Stimulated activated CD4-positive, alpha-beta T cell treated with anti-CD3 and anti-CD28 coated beads, Interleukin-1b, Interleukin-23, amount 100 ng/mL, for 4 hours (primary cell): Measurements from ENCODE around the gene WDR35.

ENCODE experiments used
- DNase-seq, 2 donors: peaks; one replicate each; pipeline ENCODE4 v3.0.0-alpha.2; 2020; ENCODE audit warnings: low read depth in 2 of 2

The WDR35 gene

DNA sequence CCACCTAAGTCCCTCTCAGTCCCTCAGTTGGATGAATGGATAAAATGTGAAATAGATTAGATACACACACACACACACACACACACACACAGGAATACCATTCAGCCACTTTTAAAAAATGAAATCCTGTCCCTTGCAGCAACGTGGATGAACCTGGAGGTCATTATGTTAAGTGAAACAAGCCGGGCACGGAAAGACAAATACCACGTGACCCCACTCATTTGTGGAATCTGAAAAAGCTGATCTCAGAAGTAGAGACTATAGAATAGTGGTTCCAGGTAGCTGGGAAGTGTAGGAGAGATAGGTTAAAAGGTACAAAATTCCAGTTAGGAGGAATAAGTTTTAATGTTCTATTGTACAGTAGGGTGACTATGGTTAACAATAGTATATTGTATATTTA, 119.1 kb downstream of the WDR35 start:
- no peak for DNase-seq

DNA sequence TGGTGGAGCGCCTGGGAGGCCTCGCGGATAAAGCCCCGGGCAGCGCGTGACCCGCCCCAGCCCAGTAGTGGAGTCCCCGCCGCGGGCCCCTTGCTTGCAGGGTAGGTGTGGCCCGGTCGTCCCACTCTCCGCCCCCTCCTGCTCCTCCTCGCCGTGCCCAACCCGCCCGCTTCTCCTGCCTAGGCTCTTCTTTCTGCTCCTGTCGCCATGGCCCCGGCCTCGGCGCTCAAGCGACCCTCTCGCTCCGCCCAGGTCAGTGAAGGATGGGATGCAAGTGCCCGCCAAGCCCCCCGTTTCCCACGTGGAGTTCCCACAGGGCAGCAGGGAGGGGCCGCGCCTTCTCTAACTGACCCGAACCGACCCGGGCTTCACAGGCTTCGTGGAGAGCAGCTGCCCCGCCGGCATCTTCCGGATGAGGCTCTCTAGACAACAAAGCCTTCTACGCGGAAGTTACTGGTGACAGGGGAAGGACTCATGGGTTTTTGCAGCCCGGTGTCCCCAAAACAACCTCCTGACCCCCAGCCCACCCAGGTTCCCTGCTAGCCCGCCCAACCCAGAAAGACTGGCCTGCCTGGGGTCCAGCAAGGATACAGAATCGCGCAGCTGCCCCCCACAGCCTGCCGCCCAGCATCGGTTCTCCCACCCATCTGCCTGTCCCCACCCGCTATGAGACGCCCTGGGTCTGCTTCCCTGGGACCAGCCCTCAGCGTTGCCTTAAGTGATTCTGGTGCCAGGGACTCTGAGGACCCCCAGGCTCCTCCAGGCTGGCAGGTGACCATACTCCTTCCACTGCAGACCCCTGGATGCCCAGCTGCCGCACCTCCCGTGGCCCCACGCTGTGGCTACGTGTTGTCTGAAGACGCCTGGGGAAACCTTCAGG, 121.0 kb downstream of the WDR35 start:
- DNase-seq: peak; percentile 43 to 56

DNA sequence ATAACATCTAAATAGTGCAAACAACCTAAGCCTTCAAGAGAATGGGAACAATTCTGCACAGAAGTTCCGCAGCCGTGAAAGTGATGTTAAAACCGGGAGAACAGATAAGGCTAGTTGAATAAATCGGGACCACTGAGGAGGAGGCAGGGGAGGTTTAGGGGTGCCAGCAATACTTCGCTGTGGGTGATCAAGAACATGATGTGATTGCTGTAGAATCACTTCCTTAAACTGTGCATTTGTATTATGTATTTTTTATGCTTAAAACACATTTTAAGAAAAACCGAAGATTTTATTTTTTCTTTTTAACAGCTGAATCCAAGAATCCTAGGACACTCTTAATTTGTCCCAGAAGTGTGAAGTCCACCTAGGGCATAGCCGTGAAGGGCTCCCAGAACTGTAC, 121.7 kb downstream of the WDR35 start:
- DNase-seq: no peak

DNA sequence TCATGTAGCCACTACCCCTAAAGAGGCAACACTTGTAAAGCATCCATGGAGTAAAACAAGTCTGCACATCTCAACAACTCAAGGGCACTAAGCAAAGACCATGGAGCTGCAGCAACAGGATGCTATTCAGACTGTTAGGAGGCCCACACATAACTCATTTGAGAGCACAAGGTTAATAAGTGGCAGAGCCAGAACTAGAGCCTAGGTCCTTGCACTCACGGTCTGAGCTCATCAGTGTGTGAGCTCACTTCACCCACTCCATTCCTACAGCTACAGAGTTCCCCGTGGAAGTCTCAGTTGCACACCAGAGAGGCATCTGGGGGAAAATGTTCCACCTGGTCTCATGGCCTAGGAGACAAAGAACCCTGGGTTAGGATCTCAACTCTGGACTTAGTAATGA, 123.1 kb downstream of the WDR35 start:
- DNase-seq: no peak

DNA sequence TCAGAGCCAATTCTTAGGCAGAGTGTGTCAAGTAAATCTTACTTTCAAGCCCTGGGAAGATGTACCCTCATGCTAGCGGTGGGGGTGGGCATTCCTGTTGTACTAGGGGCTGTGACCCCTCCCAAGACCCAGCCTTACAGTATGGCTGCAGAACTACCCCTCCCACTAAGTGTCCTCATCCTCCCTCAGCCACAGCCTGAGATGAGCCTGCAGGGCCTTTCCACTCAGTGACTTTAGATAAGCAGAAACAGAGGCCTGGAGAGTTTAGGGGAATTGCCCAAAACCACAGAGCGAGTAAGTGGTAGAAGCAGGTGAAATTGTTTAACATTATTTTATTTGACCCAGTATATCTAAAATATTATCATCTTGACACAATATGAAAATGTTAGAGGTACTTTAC, 124.8 kb downstream of the WDR35 start:
- DNase-seq: no peak

DNA sequence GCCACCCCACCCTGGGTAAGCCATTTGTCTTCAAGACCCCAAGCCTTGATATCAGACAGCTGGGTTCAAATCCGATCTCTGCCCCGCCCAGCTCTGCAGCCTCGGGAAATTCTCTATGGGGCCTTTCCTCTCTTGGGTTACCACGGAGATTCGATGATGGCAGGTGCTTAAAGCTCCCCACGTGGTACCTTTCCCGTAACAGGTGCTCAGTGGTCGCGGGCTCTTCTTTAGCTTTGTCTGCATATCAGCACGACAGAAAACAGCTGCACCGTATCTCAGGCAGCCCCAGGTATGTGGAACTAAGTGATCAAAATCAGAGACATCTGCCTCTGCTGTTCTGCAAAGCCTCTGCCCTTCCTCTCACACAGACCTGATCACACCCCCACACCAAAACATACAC, 125.5 kb downstream of the WDR35 start:
- DNase-seq: no peak

DNA sequence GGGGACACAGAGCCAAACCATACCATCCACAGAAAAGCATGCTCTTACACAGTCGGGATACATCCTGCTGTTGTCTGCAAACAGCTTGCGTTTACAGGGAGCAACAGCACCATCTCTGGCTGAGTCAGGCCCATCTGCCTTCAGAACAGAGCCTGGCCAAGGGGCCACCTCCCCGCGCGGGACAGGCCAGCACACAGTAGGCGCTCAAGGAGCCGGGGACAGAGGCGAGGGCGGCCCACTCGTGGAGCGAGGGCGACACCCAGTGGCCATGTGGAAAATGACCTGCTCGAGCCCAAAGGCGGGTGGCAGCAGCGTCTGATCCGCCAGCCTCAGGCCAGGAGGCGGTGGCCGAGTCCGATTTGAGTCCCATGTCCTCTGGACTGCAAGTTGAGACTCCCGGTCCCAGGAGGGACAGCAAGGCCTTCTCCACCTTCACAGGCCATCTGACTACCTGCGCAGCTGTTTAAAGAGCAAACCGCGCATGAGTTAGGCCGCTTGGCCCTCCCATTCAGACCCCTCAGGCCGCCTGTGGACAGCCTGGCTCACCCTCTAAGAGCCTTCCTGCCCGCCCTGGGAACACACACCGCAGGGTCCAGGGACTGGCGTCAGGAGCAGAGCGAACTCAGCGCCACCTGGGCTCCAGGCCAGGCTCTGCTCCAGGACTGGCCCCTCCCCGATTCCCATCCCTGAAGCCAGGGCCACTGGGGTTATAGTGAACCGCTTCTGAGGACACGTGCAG, 126.4 kb downstream of the WDR35 start:
- peak; percentile 58 to 59 for DNase-seq

DNA sequence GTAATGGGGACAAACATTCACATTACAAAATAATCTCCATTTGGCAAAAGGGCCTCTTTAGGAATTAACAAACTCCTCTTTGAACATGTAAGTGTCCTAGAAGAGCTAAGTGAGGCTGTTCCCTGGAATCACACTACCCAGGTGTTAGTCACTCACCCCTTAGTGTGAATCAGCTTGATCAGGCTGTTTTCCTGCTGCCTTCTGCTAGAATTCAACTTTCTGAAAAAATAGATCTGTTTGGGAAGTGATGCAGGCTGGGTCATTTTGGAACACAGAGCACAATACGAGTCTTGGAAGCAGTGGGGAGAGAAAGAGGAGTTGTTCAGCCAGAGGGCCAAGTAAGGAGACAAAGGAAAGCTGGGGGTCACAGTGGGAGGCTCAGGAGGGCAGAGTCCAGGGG, 128.1 kb downstream of the WDR35 start:
- DNase-seq: no peak
